MM.1S (cell line): ENCODE measurements around the gene DHRS7B.
A peak's percentile ranks its signal among the peaks of the same experiment; 100 is the strongest.

Source experiments
- DNase-seq: peaks from one replicate; pipeline ENCODE4 v3.0.0-alpha.2; 2015
- H2AFZ ChIP-seq: fragments of 300-600 bp; sonication (generic); 2 replicates; pipeline ENCODE4 v1.6.0; 2016; ENCODE audit warnings: antibody characterized with exemption, low read length
- H3F3A ChIP-seq: fragments of 300-600 bp; sonication (generic); 2 replicates; pipeline ENCODE4 v1.6.1; 2016; ENCODE audit warnings: mild to moderate bottlenecking, antibody characterized with exemption, low read length, moderate library complexity, mixed read lengths; ENCODE audit not compliant: insufficient read depth
- H3K27ac ChIP-seq: fragments of 300-600 bp; sonication (generic); 2 replicates; pipeline ENCODE4 v1.5.1; 2016; ENCODE audit warnings: mild to moderate bottlenecking, low read length
- H3K27me3 ChIP-seq: fragments of 300-600 bp; sonication (generic); replicated peaks from 2 replicates; pipeline ENCODE4 v1.6.0; 2016; ENCODE audit warnings: low read length; ENCODE audit not compliant: insufficient read depth
- H3K36me3 ChIP-seq: fragments of 300-600 bp; sonication (generic); replicated peaks from 2 replicates; pipeline ENCODE4 v1.6.1; 2016; ENCODE audit warnings: mild to moderate bottlenecking, low read length, mixed read lengths; ENCODE audit not compliant: insufficient read depth
- H3K4me1 ChIP-seq: fragments of 300-600 bp; sonication (generic); 2 replicates; pipeline ENCODE4 v1.6.1; 2016; ENCODE audit warnings: low read length, mixed read lengths
- H3K4me2 ChIP-seq: fragments of 300-600 bp; sonication (generic); 2 replicates; pipeline ENCODE4 v1.6.0; 2016; ENCODE audit warnings: low read depth, low read length
- H3K4me3 ChIP-seq: fragments of 300-600 bp; sonication (generic); 2 replicates; pipeline ENCODE4 v1.5.1; 2016; ENCODE audit warnings: low read length, mixed read lengths
- H3K79me2 ChIP-seq: fragments of 300-600 bp; sonication (generic); 2 replicates; pipeline ENCODE4 v1.6.1; 2016; ENCODE audit warnings: mixed run types, low read length, mixed read lengths
- H3K9ac ChIP-seq: fragments of 300-600 bp; sonication (generic); 2 replicates; pipeline ENCODE4 v1.6.1; 2016; ENCODE audit warnings: low read length, mixed read lengths
- H3K9me2 ChIP-seq: fragments of 300-600 bp; sonication (generic); replicated peaks from 2 replicates; pipeline ENCODE4 v1.6.1; 2016; ENCODE audit warnings: mild to moderate bottlenecking, low read length, mixed read lengths; ENCODE audit not compliant: insufficient read depth
- H3K9me3 ChIP-seq: fragments of 300-600 bp; sonication (generic); replicated peaks from 2 replicates; pipeline ENCODE4 v1.6.1; 2016; ENCODE audit warnings: mild to moderate bottlenecking, low read length, mixed read lengths; ENCODE audit not compliant: insufficient read depth
- H4K20me1 ChIP-seq: fragments of 300-600 bp; sonication (generic); 2 replicates; pipeline ENCODE4 v1.6.1; 2016; ENCODE audit warnings: mild to moderate bottlenecking, low read length, moderate library complexity, mixed read lengths; ENCODE audit not compliant: insufficient read depth
- EZH2 ChIP-seq: fragments of 300-600 bp; sonication (generic); optimal IDR thresholded peaks from 2 replicates; pipeline ENCODE3; 2017; ENCODE audit warnings: low read depth, mild to moderate bottlenecking, antibody characterized with exemption, low read length, mixed read lengths
- EZH2phosphoT487 ChIP-seq: fragments of 300-600 bp; sonication (generic); IDR thresholded peaks from 2 replicates; pipeline ENCODE4 v1.6.1; 2018; ENCODE audit warnings: antibody characterized with exemption, low read length
- TF ChIP-seq, protein P1 (sequence below): fragments of 300-600 bp; sonication (generic); IDR thresholded peaks from 2 replicates; pipeline ENCODE4 v1.5.1; 2016; ENCODE audit warnings: antibody characterized with exemption, low read length, mixed read lengths

DHRS7B gene

DNA sequence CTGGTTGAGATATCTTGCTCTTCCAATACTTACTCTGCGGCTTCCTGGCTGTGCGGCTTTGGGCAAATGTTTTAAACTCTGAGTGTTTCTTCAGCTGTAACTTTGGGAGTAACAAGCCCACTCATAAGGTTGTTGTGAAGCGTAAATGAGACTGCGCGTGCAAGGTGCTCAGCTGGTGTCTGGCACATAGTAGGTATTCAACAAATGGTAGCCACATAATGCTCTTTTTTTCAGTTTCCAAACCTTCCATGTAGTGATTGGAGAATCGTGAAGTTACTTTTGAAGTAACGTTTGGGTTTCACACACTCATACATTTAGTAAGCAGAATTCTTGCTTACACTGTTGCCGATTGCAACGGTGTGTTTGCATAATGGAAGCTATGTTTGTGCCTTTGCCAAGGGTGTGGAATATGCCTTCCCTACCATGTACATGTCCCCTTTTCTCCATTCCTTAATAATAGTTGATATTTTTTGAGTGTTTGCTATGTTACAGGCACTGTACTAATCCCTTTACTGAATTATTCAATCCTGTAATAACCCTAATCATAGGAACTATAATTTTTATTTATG, 829 bp downstream of the DHRS7B start:
- TF ChIP-seq, protein P1, sequence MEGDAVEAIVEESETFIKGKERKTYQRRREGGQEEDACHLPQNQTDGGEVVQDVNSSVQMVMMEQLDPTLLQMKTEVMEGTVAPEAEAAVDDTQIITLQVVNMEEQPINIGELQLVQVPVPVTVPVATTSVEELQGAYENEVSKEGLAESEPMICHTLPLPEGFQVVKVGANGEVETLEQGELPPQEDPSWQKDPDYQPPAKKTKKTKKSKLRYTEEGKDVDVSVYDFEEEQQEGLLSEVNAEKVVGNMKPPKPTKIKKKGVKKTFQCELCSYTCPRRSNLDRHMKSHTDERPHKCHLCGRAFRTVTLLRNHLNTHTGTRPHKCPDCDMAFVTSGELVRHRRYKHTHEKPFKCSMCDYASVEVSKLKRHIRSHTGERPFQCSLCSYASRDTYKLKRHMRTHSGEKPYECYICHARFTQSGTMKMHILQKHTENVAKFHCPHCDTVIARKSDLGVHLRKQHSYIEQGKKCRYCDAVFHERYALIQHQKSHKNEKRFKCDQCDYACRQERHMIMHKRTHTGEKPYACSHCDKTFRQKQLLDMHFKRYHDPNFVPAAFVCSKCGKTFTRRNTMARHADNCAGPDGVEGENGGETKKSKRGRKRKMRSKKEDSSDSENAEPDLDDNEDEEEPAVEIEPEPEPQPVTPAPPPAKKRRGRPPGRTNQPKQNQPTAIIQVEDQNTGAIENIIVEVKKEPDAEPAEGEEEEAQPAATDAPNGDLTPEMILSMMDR: no peak
- Histone ChIP-seq H3K4me2 (peak overlapping the region; percentile 98), H2AFZ (peak overlapping the region; percentile 80), H3K27me3 (no peaks in the 10 kb centered on the region), H3K4me1 (no peaks in the 10 kb centered on the region), H4K20me1 (no peaks in the 10 kb centered on the region), H3K4me3 (peak overlapping the region; percentile 93), H3K9me2 (no peaks in the 10 kb centered on the region), H3K79me2 (peaks cover 50% of the 10 kb centered on the region), H3K36me3 (no peaks in the 10 kb centered on the region), H3K9ac (peak overlapping the region; percentile 86), H3F3A (peaks cover 13% of the 10 kb centered on the region; the same call in 1 of the 2 replicates), H3K27ac (peak overlapping the region; percentile 78; the same call in 1 of the 2 replicates), H3K9me3 (no peaks in the 10 kb centered on the region)
- DNase-seq: no peak

DNA sequence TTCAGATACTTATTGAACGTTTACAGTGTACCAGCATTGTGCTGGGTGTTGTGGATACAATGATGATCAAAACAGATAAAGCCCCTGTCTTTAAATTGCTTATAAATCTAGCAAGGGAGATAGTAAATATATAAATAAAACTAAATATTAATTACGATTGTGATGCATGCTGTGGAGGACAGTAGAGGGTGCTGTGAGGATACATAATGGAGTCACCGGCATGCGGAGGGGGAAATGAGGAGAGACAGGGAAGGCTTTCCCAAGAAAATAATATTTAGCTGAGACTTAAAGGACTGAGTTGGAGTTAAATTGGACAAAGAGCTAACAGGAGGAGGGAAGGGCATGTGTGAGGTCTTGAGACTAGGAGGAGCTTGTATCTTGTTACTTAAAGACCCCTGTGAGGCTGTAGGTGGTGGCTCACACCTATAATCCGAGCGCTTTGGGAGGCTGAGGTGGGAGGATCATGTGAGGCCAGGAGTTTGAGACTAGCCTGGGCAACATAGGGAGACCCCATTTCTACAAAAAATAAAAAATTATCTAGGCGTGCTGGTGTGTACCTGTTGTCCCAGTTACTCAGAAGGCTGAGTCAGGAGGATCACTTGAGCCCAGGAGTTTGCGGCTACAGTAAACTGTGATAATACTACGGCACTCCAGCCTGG, 2.4 kb downstream of the DHRS7B start:
- peaks cover 61% of the 10 kb centered on the region for H3K79me2 ChIP-seq
- no peaks in the 10 kb centered on the region for H3K9me2 ChIP-seq
- no peak overlapping the region for H3K9ac ChIP-seq
- H3K27ac ChIP-seq: no peak overlapping the region
- no peak overlapping the region for H3K4me2 ChIP-seq
- TF ChIP-seq, protein P1: peak; percentile 18; the same call in 1 of the 2 replicates
- TF ChIP-seq EZH2phosphoT487: no peak
- no peaks in the 10 kb centered on the region for H3K9me3 ChIP-seq
- no peak overlapping the region for H2AFZ ChIP-seq
- no peaks in the 10 kb centered on the region for H3K36me3 ChIP-seq
- no peaks in the 10 kb centered on the region for H3K27me3 ChIP-seq
- no peaks in the 10 kb centered on the region for H4K20me1 ChIP-seq
- H3K4me3 ChIP-seq: no peak overlapping the region
- no peaks in the 10 kb centered on the region for H3K4me1 ChIP-seq
- peaks cover 13% of the 10 kb centered on the region; the same call in 1 of the 2 replicates for H3F3A ChIP-seq
- DNase-seq: no peak

DNA sequence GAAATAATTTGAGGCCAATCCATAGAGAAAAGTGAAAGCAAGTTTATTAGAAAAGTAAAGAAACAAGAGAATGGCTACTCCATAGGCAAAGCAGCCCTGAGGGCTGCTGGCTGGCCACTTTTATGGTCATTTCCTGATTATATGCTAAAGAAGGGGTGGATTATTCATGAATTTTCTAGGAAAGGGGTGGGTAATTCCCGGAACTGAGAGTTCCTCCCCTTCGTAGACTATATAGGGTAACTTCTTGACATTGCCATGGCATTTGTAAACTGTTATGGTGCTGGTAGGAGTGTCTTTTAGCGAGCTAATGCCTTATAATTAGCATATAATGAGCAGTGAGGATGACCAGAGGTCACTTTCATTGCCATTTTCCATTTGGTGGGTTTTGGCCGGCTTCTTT, 4.4 kb downstream of the DHRS7B start:
- Histone ChIP-seq H3K79me2 (peaks cover 65% of the 10 kb centered on the region), H3K9me3 (no peaks in the 10 kb centered on the region), H3K9me2 (no peaks in the 10 kb centered on the region), H3K4me2 (no peak overlapping the region), H3K4me3 (no peak overlapping the region), H3K27me3 (no peaks in the 10 kb centered on the region), H4K20me1 (no peaks in the 10 kb centered on the region), H3K27ac (no peak overlapping the region), H3K9ac (no peak overlapping the region), H3K36me3 (no peaks in the 10 kb centered on the region), H2AFZ (no peak overlapping the region), H3F3A (peaks cover 10% of the 10 kb centered on the region; the same call in 1 of the 2 replicates), H3K4me1 (no peaks in the 10 kb centered on the region)
- TF ChIP-seq EZH2 (no peak), EZH2phosphoT487 (no peak)
- TF ChIP-seq, protein P1: no peak
- DNase-seq: no peak
